Measurements from ENCODE around the gene GALNT1.
"Not testable (repeated sequence)": the region's sequence is repeated elsewhere in the genome, so short reads cannot be mapped to it uniquely, and the experiment has no call there.

The GALNT1 gene

DNA sequence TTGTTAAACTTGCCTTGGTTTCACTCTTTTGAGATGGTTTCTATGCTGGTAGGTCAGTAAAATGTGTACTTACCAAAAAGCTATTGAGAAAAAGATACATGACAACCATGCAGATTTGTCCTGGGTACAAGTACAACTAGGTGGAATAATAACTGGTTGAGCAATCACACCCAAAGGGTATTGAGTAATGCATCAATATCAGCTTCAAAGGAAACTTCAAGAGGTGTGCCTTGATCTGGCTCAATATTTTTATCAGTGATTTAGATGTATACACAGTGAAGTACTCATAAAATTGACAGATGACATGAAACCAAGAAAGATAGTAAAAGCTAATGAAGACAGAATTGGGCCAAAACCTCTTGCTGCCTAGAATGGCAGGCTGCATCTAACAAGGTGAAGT is 21.7 kb upstream of the GALNT1 start:
- TF ChIP-seq, protein P1, sequence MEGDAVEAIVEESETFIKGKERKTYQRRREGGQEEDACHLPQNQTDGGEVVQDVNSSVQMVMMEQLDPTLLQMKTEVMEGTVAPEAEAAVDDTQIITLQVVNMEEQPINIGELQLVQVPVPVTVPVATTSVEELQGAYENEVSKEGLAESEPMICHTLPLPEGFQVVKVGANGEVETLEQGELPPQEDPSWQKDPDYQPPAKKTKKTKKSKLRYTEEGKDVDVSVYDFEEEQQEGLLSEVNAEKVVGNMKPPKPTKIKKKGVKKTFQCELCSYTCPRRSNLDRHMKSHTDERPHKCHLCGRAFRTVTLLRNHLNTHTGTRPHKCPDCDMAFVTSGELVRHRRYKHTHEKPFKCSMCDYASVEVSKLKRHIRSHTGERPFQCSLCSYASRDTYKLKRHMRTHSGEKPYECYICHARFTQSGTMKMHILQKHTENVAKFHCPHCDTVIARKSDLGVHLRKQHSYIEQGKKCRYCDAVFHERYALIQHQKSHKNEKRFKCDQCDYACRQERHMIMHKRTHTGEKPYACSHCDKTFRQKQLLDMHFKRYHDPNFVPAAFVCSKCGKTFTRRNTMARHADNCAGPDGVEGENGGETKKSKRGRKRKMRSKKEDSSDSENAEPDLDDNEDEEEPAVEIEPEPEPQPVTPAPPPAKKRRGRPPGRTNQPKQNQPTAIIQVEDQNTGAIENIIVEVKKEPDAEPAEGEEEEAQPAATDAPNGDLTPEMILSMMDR (conservative IDR thresholded peaks at IDR 0.05; ENCODE audit: low read depth, low read length) = no peak
- no peak for DNase-seq (ENCODE audit: low read depth)
- H3K4me3 ChIP-seq (ENCODE audit: low read length) = no peak overlapping the region

DNA sequence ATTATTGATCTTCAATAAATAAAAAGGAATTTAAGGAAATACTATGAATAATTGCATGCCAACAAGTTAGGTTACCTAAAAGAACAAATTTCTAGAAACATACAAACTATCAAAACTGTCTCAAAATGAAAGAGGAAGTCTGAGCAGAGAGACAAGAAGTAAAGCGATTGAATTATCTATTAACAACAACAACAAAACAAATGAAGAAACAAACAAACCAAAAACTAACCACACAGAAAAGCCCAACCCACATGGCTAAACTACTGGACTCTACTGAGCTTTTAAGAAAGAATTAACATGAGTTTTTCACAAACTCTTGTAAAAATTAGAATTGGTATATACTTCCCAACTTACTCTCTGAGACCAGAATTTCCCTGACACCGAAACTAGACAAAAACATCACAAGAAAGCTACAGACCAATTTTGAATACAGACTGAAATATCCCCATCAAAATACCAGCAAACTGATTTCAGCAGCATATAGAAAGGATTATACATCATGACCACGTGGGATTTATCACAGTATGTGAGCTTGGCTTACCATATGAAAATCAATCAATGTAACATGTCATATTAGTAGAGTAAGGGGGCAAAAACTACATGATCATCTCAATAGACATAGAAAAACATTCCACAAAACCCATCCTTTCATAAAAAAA is 16.6 kb upstream of the GALNT1 start:
- H3K4me3 ChIP-seq (ENCODE audit: low read length) = no peak overlapping the region
- TF ChIP-seq, protein P1 (conservative IDR thresholded peaks at IDR 0.05; ENCODE audit: low read depth, low read length) = no peak

DNA sequence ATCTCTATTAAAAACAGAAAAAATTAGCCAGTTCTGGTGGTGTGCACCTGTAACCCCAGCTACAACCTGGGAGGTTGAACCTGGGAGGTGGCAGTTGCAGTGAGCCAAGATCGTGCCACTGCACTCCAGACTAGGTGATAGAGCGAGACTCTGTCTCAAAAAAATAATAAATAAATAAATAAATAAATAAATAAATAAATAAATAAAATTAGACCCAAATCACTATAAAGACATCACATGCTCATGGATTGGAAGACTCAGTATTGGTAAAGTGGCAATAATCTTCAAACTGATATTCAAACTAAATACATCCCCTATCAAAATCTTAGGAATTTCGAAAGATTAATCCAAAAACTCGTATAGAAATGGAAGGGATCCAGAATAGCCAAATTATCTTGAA is 15.5 kb upstream of the GALNT1 start:
- TF ChIP-seq, protein P1 (conservative IDR thresholded peaks at IDR 0.05; ENCODE audit: low read depth, low read length) = no peak
- DNase-seq (ENCODE audit: low read depth) = no peak
- H3K4me3 ChIP-seq (ENCODE audit: low read length) = no peak overlapping the region

More for the DNA sequence above, 16.6 kb upstream of the GALNT1 start:
- DNase-seq (ENCODE audit: low read depth) = no peak

DNA sequence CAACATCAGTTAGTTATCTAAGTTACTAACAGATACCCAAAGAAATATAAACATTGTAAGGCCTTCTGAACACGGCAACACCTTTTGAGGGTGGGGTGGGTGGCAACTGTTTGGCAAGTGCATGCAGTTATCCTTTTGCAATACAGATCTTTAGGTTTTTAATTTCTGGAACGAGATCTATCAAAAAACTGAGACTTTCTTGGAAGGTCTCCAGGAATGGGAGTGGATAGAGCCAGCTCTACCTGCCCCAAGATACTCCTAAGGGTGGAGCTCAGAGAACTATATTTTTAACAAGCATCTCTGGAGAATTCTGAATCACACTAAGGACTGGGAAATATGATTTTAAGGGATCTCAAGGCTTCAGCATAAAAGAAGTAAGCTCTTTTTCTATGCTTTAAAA is 11.4 kb upstream of the GALNT1 start:
- no peak for DNase-seq (ENCODE audit: low read depth)
- H3K4me3 ChIP-seq (ENCODE audit: low read length) = no peak overlapping the region
- TF ChIP-seq, protein P1 (conservative IDR thresholded peaks at IDR 0.05; ENCODE audit: low read depth, low read length) = no peak

DNA sequence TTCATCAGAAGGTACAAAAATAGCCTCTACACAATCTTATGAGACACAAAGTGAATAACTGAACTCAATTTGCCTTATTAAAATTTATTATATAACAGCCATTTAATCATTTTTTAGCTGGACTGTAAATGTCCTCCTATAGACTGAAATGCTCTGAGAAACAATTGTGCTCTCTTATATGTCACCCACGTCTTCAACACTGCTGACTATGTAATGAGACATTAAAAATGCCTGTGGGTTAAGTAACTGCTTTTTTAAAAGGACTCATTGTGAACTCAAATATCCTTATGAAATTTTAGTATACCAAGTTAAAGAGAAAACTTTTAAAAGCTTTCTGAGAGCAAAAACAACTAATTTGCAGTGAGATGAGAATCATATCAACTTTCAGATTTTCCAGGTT is 10.4 kb upstream of the GALNT1 start:
- no peak overlapping the region for H3K4me3 ChIP-seq (ENCODE audit: low read length)
- TF ChIP-seq, protein P1 (conservative IDR thresholded peaks at IDR 0.05; ENCODE audit: low read depth, low read length) = no peak
- DNase-seq (ENCODE audit: low read depth) = no peak

DNA sequence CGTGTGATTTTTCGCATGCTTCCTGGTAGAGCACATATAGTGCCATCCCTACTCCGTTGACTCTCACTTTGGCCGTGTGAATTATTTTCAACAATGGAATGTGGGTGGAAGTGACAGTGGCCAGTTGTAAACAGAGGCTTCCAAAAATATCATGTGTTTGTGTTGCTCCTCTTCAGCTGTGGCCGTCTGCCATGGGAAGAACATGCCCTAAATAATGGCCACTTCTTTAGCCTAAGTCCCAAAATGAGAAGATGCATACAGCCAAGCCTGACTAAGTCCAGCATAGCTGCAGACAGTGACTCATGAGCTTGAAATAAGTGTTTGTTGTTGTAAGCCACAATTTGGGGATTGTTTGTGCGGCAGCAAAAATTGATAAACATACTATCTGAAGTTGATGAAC is 8.9 kb upstream of the GALNT1 start:
- no peak overlapping the region for H3K4me3 ChIP-seq (ENCODE audit: low read length)
- TF ChIP-seq, protein P1 (conservative IDR thresholded peaks at IDR 0.05; ENCODE audit: low read depth, low read length) = no peak
- DNase-seq (ENCODE audit: low read depth) = no peak

DNA sequence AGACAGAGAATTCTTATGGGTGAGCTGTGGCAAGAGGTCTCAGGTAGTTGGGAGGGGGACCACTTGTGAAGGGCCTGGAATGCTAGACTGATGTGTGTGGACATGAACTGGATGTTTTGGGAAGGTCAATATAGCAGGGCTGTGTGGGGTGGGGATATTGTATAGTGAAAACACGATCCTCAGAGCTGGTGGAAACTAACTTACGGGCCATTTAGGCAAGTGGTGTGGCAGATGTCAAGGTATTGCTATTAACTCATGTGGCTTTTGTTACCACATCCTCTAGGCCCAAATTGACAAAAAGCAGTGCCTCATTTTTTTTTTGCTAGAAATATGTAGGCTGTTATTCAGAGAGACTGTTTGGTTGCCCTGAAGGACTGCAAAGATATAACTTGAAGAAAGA is 8.0 kb upstream of the GALNT1 start:
- TF ChIP-seq, protein P1 (conservative IDR thresholded peaks at IDR 0.05; ENCODE audit: low read depth, low read length) = no peak
- no peak overlapping the region for H3K4me3 ChIP-seq (ENCODE audit: low read length)
- no peak for DNase-seq (ENCODE audit: low read depth)

DNA sequence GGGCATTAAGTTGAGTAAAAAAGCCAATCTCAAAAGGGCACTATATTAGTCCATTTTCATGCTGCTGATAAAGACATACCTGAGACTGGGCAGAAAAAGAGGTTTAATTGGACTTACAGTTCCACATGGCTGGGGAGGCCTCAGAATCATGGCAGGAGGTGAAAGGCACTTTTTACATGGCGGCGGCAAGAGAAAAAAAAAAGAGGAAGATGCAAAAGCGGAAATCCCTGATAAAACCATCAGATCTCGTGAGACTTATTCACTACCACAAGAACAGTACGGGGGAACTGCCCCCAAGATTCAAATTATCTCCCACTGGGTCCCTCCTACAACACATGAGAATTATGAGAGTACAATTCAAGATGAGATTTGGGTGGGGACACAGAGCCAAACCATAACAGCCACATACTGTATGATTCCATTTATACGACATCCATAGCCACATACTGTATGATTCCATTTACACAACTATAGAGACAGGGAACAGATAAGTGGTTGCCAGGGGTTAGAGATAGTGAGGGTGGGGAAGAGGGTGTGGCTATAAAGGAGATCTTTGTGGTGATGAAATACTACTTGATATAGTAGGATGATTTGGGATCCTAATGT is 5.2 kb upstream of the GALNT1 start:
- not testable (repeated sequence) for DNase-seq (ENCODE audit: low read depth); H3K4me3 ChIP-seq (ENCODE audit: low read length)
